ENCODE results near the gene CHRNA5. TPM values are rescaled to one million over a fixed set of nuclear protein-coding genes. Genes with fewer than 3 reads are reported as not detected.

Gene CHRNA5
- total and polyA plus RNA-seq, 2 donors = 2.6 to 3.3 TPM

- Histone ChIP-seq H3K4me1 (ENCODE audit: insufficient read depth) (no peaks in the 10 kb centered on the region), H3K4me3 (ENCODE audit: low read depth, low read length) (no peak overlapping the region), H3K36me3 (ENCODE audit: insufficient read depth) (no peaks in the 10 kb centered on the region), H3K27ac (ENCODE audit: low read depth) (no peak overlapping the region)
- 97% methylated on average over 12 of the region's 12 CpGs for WGBS
- DNase-seq (ENCODE audit: extremely low spot score) = no peak
Measured at GRCh38 chr15:78629716-78630065, 64.4 kb downstream of the CHRNA5 start.

- no peaks in the 10 kb centered on the region for H3K4me1 ChIP-seq (ENCODE audit: insufficient read depth)
- WGBS = 84% methylated on average over 9 of the region's 9 CpGs
- H3K36me3 ChIP-seq (ENCODE audit: insufficient read depth) = no peaks in the 10 kb centered on the region
- H3K4me3 ChIP-seq (ENCODE audit: low read depth, low read length) = no peak overlapping the region
- DNase-seq (ENCODE audit: extremely low spot score) = no peak
- H3K27ac ChIP-seq (ENCODE audit: low read depth) = no peak overlapping the region
Measured at GRCh38 chr15:78630886-78631633, 65.7 kb downstream of the CHRNA5 start.

GRCh38 chr15:78633348-78633747, 68.0 kb downstream of the CHRNA5 start:
- H3K4me1 ChIP-seq (ENCODE audit: insufficient read depth) = no peaks in the 10 kb centered on the region
- H3K36me3 ChIP-seq (ENCODE audit: insufficient read depth) = no peaks in the 10 kb centered on the region
- DNase-seq (ENCODE audit: extremely low spot score) = no peak
- no peak overlapping the region for H3K4me3 ChIP-seq (ENCODE audit: low read depth, low read length)
- WGBS = over 99% methylated on average over 2 of the region's 2 CpGs
- no peak overlapping the region for H3K27ac ChIP-seq (ENCODE audit: low read depth)

GRCh38 chr15:78634210-78635145, 69.2 kb downstream of the CHRNA5 start:
- 82% methylated on average over 12 of the region's 12 CpGs for WGBS
- H3K36me3 ChIP-seq (ENCODE audit: insufficient read depth) = no peaks in the 10 kb centered on the region
- DNase-seq (ENCODE audit: extremely low spot score) = no peak
- no peak overlapping the region for H3K4me3 ChIP-seq (ENCODE audit: low read depth, low read length)
- H3K4me1 ChIP-seq (ENCODE audit: insufficient read depth) = no peaks in the 10 kb centered on the region
- no peak overlapping the region for H3K27ac ChIP-seq (ENCODE audit: low read depth)

DNA sequence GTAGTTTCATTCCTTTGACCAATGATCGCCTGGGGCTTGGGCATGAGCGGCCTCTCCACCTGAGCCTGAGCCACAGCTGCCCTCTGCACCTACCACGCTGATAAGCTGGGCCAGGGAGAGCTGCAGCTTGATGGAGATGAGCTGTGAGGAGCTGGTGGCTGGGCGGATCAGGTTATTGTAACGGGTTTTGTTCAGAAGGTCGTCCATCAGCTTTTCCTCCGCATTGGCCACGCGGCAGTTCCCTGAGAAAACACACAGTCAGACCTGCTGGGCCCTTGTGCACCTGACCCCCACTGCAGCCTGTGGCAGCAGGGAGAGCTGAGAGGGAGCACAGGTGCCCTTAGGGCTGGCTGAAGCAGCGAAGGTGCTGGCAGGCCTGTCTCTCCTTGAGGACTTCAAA, 70.0 kb downstream of the CHRNA5 start:
- Histone ChIP-seq H3K27ac (ENCODE audit: low read depth) (no peak overlapping the region), H3K4me3 (ENCODE audit: low read depth, low read length) (no peak overlapping the region), H3K36me3 (ENCODE audit: insufficient read depth) (no peaks in the 10 kb centered on the region), H3K4me1 (ENCODE audit: insufficient read depth) (no peaks in the 10 kb centered on the region)
- 92% methylated on average over 10 of the region's 10 CpGs for whole genome bisulfite sequencing
- DNase-seq (ENCODE audit: extremely low spot score) = no peak

DNA sequence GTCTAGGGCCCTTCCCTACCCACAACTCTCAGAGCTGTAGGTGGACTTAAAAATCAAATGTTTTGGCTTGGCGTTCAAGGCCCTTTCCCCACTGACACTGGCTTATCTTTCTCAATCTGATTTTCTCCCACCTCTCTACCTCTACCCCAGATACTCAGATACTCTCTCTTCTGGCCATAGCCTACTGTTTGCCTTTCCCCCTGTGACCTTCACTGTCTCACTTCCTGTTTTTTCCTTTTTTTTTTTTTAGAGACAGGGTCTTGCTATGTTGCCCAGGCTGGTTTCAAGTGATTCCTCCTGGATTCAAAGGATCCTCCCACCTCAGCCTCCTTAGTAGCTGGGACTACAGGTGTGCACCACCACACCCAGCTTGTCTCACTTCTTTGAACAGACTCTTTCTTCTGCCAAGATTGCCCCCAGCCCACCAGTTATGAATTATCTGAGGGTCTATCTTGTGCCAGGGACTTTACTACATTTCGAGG, 71.1 kb downstream of the CHRNA5 start:
- DNase-seq (ENCODE audit: extremely low spot score) = no peak
- Histone ChIP-seq H3K36me3 (ENCODE audit: insufficient read depth) (no peaks in the 10 kb centered on the region), H3K4me1 (ENCODE audit: insufficient read depth) (no peaks in the 10 kb centered on the region), H3K4me3 (ENCODE audit: low read depth, low read length) (no peak overlapping the region), H3K27ac (ENCODE audit: low read depth) (no peak overlapping the region)
- 92% methylated on average over 2 of the region's 2 CpGs for WGBS

DNA sequence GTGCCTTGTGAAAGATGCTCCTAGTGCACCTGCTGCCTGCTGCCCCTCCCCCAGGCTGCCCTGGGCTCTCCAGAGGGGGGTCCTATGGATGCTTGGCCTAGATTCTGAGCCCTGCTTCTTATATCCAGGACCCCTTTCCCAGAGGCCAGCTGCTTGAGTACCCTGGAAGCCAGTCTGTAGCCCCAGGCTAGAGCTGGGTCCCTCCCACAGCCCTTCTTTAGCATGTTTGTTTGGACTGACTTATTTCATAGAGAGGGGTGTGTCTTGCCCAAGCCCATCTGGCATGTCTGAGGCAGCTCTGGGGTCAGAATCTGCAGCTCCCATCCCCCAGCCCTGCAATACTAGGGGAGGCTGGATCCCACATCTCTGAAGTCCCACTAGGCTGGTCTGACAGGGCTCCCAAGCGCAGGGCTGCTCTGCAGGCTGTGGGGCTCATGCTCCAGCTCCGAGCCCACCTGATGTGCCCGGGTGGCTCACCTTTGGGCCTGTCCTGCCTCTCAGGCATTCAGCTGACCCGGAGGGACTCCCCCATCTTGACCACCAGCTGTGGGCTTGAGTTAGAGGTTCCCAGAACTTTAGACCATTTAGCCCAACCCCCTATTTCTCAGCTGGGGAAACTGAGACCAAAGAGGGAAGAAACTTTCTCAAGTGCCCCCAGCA, 72.6 kb downstream of the CHRNA5 start:
- no peak overlapping the region for H3K4me3 ChIP-seq (ENCODE audit: low read depth, low read length)
- H3K27ac ChIP-seq (ENCODE audit: low read depth) = no peak overlapping the region
- H3K4me1 ChIP-seq (ENCODE audit: insufficient read depth) = no peaks in the 10 kb centered on the region
- DNase-seq (ENCODE audit: extremely low spot score) = no peak
- 88% methylated on average over 4 of the region's 4 CpGs for whole genome bisulfite sequencing
- H3K36me3 ChIP-seq (ENCODE audit: insufficient read depth) = no peaks in the 10 kb centered on the region

DNA sequence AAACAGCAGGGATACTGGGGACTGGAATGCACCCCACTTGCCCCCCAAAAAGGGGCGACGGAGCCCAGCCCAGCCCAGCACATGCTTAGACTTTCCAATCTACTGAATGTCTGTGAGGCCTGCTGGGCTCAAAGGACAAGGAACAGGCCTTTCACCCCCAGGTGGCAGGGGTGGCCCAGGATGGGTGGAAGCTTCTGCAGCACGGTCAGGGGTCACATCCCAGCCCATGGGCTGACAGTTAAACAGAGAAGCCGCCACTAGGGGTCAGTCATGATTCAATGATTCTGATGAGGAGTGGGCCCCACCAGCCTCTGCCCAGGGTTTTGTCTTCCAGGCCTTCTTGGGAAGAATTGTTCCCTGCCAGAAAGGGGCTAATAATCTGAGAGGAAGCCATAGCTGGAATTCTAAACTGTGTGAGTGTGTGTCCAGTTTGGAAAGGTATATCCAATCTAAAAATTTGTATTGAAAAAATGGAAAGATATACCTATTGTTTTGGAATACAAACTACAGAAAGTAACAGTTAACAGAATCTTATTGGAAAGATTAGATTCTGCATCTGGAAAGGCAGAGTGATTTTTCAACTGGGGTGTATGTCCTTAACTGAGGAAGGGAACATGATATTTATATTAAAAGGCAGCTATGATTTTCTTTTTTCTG, 73.5 kb downstream of the CHRNA5 start:
- Histone ChIP-seq H3K36me3 (ENCODE audit: insufficient read depth) (no peaks in the 10 kb centered on the region), H3K4me1 (ENCODE audit: insufficient read depth) (no peaks in the 10 kb centered on the region), H3K27ac (ENCODE audit: low read depth) (no peak overlapping the region), H3K4me3 (ENCODE audit: low read depth, low read length) (no peak overlapping the region)
- no peak for DNase-seq (ENCODE audit: extremely low spot score)
- WGBS = 52% methylated on average over 4 of the region's 4 CpGs

GRCh38 chr15:78640527-78641101, 75.3 kb downstream of the CHRNA5 start:
- Histone ChIP-seq H3K4me3 (ENCODE audit: low read depth, low read length) (peak overlapping the region; percentile 32), H3K36me3 (ENCODE audit: insufficient read depth) (no peaks in the 10 kb centered on the region), H3K27ac (ENCODE audit: low read depth) (no peak overlapping the region), H3K4me1 (ENCODE audit: insufficient read depth) (no peaks in the 10 kb centered on the region)
- no peak for DNase-seq (ENCODE audit: extremely low spot score)
- WGBS = 21% methylated on average over 32 of the region's 32 CpGs

- DNase-seq (ENCODE audit: extremely low spot score) = no peak
- no peak within 1 kb of the TSS for H3K27ac ChIP-seq (ENCODE audit: low read depth)
- peak within 1 kb of the TSS; percentile 32 for H3K4me3 ChIP-seq (ENCODE audit: low read depth, low read length)
- no peaks in the 10 kb centered on the region for H3K36me3 ChIP-seq (ENCODE audit: insufficient read depth)
- no peaks in the 10 kb centered on the region for H3K4me1 ChIP-seq (ENCODE audit: insufficient read depth)
- WGBS = 13% methylated on average over 47 of the region's 47 CpGs
Measured at GRCh38 chr15:78641102-78641748, 75.9 kb downstream of the CHRNA5 start, which contains the start of gene CHRNB4. CHRNB4 (minus strand) TSS chr15:78641210; CDS start chr15:78641133, 77 bp downstream.

GRCh38 chr15:78641749-78642275, 76.5 kb downstream of the CHRNA5 start:
- WGBS = 75% methylated on average over 11 of the region's 11 CpGs
- H3K4me1 ChIP-seq (ENCODE audit: insufficient read depth) = no peaks in the 10 kb centered on the region
- H3K4me3 ChIP-seq (ENCODE audit: low read depth, low read length) = no peak overlapping the region
- no peaks in the 10 kb centered on the region for H3K36me3 ChIP-seq (ENCODE audit: insufficient read depth)
- H3K27ac ChIP-seq (ENCODE audit: low read depth) = no peak overlapping the region
- no peak for DNase-seq (ENCODE audit: extremely low spot score)

- Histone ChIP-seq H3K4me1 (ENCODE audit: insufficient read depth) (no peaks in the 10 kb centered on the region), H3K36me3 (ENCODE audit: insufficient read depth) (no peaks in the 10 kb centered on the region), H3K27ac (ENCODE audit: low read depth) (no peak overlapping the region), H3K4me3 (ENCODE audit: low read depth, low read length) (no peak overlapping the region)
- 53% methylated on average over 5 of the region's 5 CpGs for WGBS
- DNase-seq (ENCODE audit: extremely low spot score) = no peak
Measured at GRCh38 chr15:78642331-78642730, 77.0 kb downstream of the CHRNA5 start.

Data from urinary bladder (tissue), 4 donors.